Measurements from ENCODE around the gene CCR1.

CCR1 gene

DNA sequence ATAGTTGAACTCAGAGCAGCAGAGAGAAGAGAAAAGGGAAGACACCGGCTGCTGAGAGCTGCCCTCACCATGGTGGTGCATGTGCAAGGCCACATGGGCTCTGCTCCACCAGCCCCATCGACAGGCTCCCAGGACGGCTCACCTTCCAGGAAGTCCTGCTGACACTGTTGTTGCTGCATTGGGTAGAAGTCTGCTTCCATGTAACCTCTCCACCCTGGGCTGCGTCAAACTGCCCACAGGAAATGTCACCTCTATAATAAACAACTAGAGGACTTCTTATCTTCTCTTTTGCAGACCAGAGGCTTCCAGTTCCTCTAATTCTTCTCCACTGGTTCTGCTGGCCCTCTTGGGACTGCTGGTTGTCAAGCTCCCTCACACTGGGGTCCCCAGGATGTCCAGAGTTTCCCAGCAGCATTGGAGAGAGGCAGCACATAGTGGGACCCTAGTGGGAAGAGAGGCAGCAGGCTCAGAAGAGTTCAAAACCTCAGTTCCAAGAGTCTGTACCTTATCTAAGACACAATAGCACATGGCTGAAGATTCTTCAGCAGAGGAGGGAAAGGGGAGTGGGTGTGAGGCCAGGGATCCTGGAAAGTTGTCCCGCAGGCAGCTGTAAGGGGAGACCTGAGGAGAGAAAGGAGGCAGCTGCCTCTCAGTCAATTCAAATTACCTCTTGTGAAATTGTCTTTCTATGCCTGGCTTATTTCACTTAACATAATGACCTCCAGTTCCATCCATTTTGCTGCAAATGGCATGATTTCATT lies 28.4 kb upstream of the CCR1 start:
- Histone ChIP-seq H2AK5ac (ENCODE audit: low read length) (no peak overlapping the region), H2BK5ac (ENCODE audit: low read depth, low read length, poor library complexity) (no peak overlapping the region), H4K12ac (ENCODE audit: low read depth, low read length) (no peak overlapping the region), H3K14ac (ENCODE audit: low read length) (no peak overlapping the region), H3K9ac (ENCODE audit: low read length) (no peak overlapping the region), H3K27me3 (ENCODE audit: insufficient read depth, low read length) (no peaks in the 10 kb centered on the region), H3K4ac (ENCODE audit: low read depth, low read length) (no peak overlapping the region), H3K18ac (ENCODE audit: low read length) (no peak overlapping the region), H3K9me3 (ENCODE audit: insufficient read depth, low read depth, low read length) (peaks cover 2% of the 10 kb centered on the region), H3K4me3 (ENCODE audit: low read depth, low read length) (no peak overlapping the region), H2BK12ac (ENCODE audit: low read length) (no peak overlapping the region), H3K4me1 (ENCODE audit: control insufficient read depth in 1 of 2, insufficient read depth in 2 of 2, low read length in 2 of 2) (peaks cover 2 to 3% of the 10 kb centered on the region in 2 experiments), H4K8ac (ENCODE audit: low read depth, low read length) (no peak overlapping the region), H3K79me1 (ENCODE audit: low read length) (peaks cover 2% of the 10 kb centered on the region), H3K27ac (ENCODE audit: low read depth, low read length) (no peak overlapping the region), H3K23ac (ENCODE audit: low read length) (no peak overlapping the region), H2AFZ (ENCODE audit: insufficient read depth, low read length, poor library complexity) (no peak overlapping the region), H3K79me2 (ENCODE audit: control insufficient read depth, insufficient read depth, low read length, poor library complexity) (no peaks in the 10 kb centered on the region), H4K91ac (ENCODE audit: low read depth, low read length) (no peak overlapping the region), H2BK120ac (ENCODE audit: insufficient read depth, low read length, poor library complexity) (no peak overlapping the region), H3K4me2 (ENCODE audit: low read length) (no peak overlapping the region), H3K36me3 (ENCODE audit: control insufficient read depth in 1 of 2, insufficient read depth in 2 of 2, low read length in 2 of 2) (no peaks in the 10 kb centered on the region)
- WGBS (ENCODE audit: extremely low coverage, insufficient coverage, insufficient read length): no CpG with 5 or more reads among the region's 5 CpGs
- DNase-seq: no peak

DNA sequence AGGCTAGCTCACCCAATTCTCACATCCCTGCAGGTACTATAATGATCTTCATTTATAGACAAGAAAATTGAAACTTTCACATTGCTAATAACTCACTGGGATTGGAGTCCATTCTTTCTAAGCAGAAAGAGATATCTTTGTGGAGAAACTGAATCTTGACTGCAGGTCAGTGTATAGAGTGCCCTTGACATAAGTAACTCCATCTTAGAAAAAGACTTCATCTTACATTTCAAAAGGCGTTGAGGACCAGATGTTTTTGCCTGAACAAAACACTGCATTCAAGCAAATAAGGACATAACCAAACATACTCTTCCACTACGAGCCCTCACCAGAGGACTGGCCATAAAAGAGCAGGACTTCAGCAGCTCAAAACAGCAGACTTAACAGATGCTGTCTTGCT lies 27.3 kb upstream of the CCR1 start:
- no peak overlapping the region for H3K27ac ChIP-seq (ENCODE audit: low read depth, low read length)
- H3K18ac ChIP-seq (ENCODE audit: low read length): no peak overlapping the region
- no peaks in the 10 kb centered on the region for H3K36me3 ChIP-seq (ENCODE audit: control insufficient read depth in 1 of 2, insufficient read depth in 2 of 2, low read length in 2 of 2)
- H3K27me3 ChIP-seq (ENCODE audit: insufficient read depth, low read length): no peaks in the 10 kb centered on the region
- peaks cover 2% of the 10 kb centered on the region for H3K79me1 ChIP-seq (ENCODE audit: low read length)
- H3K14ac ChIP-seq (ENCODE audit: low read length): no peak overlapping the region
- H3K4me3 ChIP-seq (ENCODE audit: low read depth, low read length): no peak overlapping the region
- no peak overlapping the region for H3K23ac ChIP-seq (ENCODE audit: low read length)
- no peak overlapping the region for H3K4ac ChIP-seq (ENCODE audit: low read depth, low read length)
- H4K8ac ChIP-seq (ENCODE audit: low read depth, low read length): no peak overlapping the region
- peaks cover 2 to 3% of the 10 kb centered on the region in 2 experiments for H3K4me1 ChIP-seq (ENCODE audit: control insufficient read depth in 1 of 2, insufficient read depth in 2 of 2, low read length in 2 of 2)
- H2BK5ac ChIP-seq (ENCODE audit: low read depth, low read length, poor library complexity): no peak overlapping the region
- no peak overlapping the region for H2AK5ac ChIP-seq (ENCODE audit: low read length)
- no peaks in the 10 kb centered on the region for H3K79me2 ChIP-seq (ENCODE audit: control insufficient read depth, insufficient read depth, low read length, poor library complexity)
- no peak overlapping the region for H2AFZ ChIP-seq (ENCODE audit: insufficient read depth, low read length, poor library complexity)
- H4K91ac ChIP-seq (ENCODE audit: low read depth, low read length): no peak overlapping the region
- no peak overlapping the region for H2BK12ac ChIP-seq (ENCODE audit: low read length)
- no peak for DNase-seq
- no peak overlapping the region for H4K12ac ChIP-seq (ENCODE audit: low read depth, low read length)
- peaks cover 2% of the 10 kb centered on the region for H3K9me3 ChIP-seq (ENCODE audit: insufficient read depth, low read depth, low read length)
- no peak overlapping the region for H3K4me2 ChIP-seq (ENCODE audit: low read length)
- WGBS (ENCODE audit: extremely low coverage, insufficient coverage, insufficient read length): no CpG with 5 or more reads among the region's 2 CpGs
- no peak overlapping the region for H3K9ac ChIP-seq (ENCODE audit: low read length)
- no peak overlapping the region for H2BK120ac ChIP-seq (ENCODE audit: insufficient read depth, low read length, poor library complexity)

DNA sequence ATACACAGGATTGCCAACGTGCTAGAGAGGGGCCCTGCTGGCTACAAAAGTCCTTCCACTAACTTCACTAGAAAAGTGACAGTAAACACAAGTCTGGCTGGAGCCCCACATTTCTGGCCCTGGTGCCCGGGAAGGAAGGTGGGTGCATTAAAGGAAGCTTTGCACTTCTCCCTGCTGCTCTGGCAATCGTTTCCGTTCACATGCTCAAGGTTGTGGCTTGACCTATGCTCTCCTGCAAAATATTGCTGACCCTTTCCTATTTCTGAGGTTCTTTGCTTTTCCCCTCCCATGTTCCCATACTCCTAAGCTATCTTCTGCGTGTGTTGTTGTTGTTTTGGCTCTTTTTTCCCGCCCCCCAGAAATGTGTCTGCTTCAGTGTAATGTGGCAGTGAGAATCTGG lies 25.1 kb upstream of the CCR1 start:
- Histone ChIP-seq H3K4me3 (ENCODE audit: low read depth, low read length) (no peak overlapping the region), H3K9me3 (ENCODE audit: insufficient read depth, low read depth, low read length) (peaks cover 2% of the 10 kb centered on the region), H2AFZ (ENCODE audit: insufficient read depth, low read length, poor library complexity) (no peak overlapping the region), H3K36me3 (ENCODE audit: control insufficient read depth in 1 of 2, insufficient read depth in 2 of 2, low read length in 2 of 2) (no peaks in the 10 kb centered on the region), H4K12ac (ENCODE audit: low read depth, low read length) (no peak overlapping the region), H3K27ac (ENCODE audit: low read depth, low read length) (no peak overlapping the region), H3K4me1 (ENCODE audit: control insufficient read depth in 1 of 2, insufficient read depth in 2 of 2, low read length in 2 of 2) (peaks cover 2 to 3% of the 10 kb centered on the region in 2 experiments), H3K79me2 (ENCODE audit: control insufficient read depth, insufficient read depth, low read length, poor library complexity) (no peaks in the 10 kb centered on the region), H3K27me3 (ENCODE audit: insufficient read depth, low read length) (no peaks in the 10 kb centered on the region), H2BK120ac (ENCODE audit: insufficient read depth, low read length, poor library complexity) (no peak overlapping the region), H2AK5ac (ENCODE audit: low read length) (no peak overlapping the region), H2BK12ac (ENCODE audit: low read length) (no peak overlapping the region), H3K14ac (ENCODE audit: low read length) (no peak overlapping the region), H4K91ac (ENCODE audit: low read depth, low read length) (no peak overlapping the region), H2BK5ac (ENCODE audit: low read depth, low read length, poor library complexity) (no peak overlapping the region), H3K23ac (ENCODE audit: low read length) (no peak overlapping the region), H3K18ac (ENCODE audit: low read length) (no peak overlapping the region), H3K79me1 (ENCODE audit: low read length) (peaks cover 2% of the 10 kb centered on the region), H3K4me2 (ENCODE audit: low read length) (no peak overlapping the region), H3K4ac (ENCODE audit: low read depth, low read length) (no peak overlapping the region), H3K9ac (ENCODE audit: low read length) (no peak overlapping the region), H4K8ac (ENCODE audit: low read depth, low read length) (no peak overlapping the region)
- no peak for DNase-seq
- WGBS (ENCODE audit: extremely low coverage, insufficient coverage, insufficient read length): no CpG with 5 or more reads among the region's 6 CpGs

DNA sequence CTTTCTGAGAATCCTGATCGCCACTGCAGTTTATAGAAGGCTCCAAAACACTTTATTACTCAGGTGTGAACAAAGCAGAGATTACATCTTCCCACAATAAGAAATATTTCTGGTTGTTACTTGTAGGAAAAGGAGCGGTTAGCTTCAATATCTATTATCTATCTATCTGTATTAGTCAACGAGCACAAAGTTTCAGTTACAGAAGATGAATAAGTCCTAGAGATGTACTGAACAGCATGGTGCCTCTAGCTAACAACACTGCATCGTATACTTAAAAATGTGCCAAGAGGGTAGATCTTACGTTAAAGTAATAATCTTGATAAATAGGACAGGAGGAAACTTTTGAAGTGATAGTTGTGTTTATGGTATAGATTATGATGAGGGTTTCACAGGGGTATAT lies 23.2 kb upstream of the CCR1 start:
- Histone ChIP-seq H3K4ac (ENCODE audit: low read depth, low read length) (no peak overlapping the region), H2AK5ac (ENCODE audit: low read length) (no peak overlapping the region), H3K4me3 (ENCODE audit: low read depth, low read length) (no peak overlapping the region), H4K8ac (ENCODE audit: low read depth, low read length) (no peak overlapping the region), H3K14ac (ENCODE audit: low read length) (no peak overlapping the region), H3K27ac (ENCODE audit: low read depth, low read length) (no peak overlapping the region), H4K91ac (ENCODE audit: low read depth, low read length) (no peak overlapping the region), H3K23ac (ENCODE audit: low read length) (no peak overlapping the region), H3K27me3 (ENCODE audit: insufficient read depth, low read length) (no peaks in the 10 kb centered on the region), H3K9me3 (ENCODE audit: insufficient read depth, low read depth, low read length) (no peaks in the 10 kb centered on the region), H2BK5ac (ENCODE audit: low read depth, low read length, poor library complexity) (no peak overlapping the region), H3K36me3 (ENCODE audit: control insufficient read depth in 1 of 2, insufficient read depth in 2 of 2, low read length in 2 of 2) (no peaks in the 10 kb centered on the region), H4K12ac (ENCODE audit: low read depth, low read length) (no peak overlapping the region), H3K9ac (ENCODE audit: low read length) (no peak overlapping the region), H2BK12ac (ENCODE audit: low read length) (no peak overlapping the region), H3K79me1 (ENCODE audit: low read length) (peaks cover 2% of the 10 kb centered on the region), H3K4me1 (ENCODE audit: control insufficient read depth in 1 of 2, insufficient read depth in 2 of 2, low read length in 2 of 2) (peaks cover 2 to 3% of the 10 kb centered on the region in 2 experiments), H3K79me2 (ENCODE audit: control insufficient read depth, insufficient read depth, low read length, poor library complexity) (no peaks in the 10 kb centered on the region), H2BK120ac (ENCODE audit: insufficient read depth, low read length, poor library complexity) (no peak overlapping the region), H3K4me2 (ENCODE audit: low read length) (no peak overlapping the region), H2AFZ (ENCODE audit: insufficient read depth, low read length, poor library complexity) (no peak overlapping the region), H3K18ac (ENCODE audit: low read length) (no peak overlapping the region)
- no CpG with 5 or more reads among the region's 5 CpGs for WGBS (ENCODE audit: extremely low coverage, insufficient coverage, insufficient read length)
- no peak for DNase-seq

Measured in trophoblast cell (in vitro differentiated cells and primary cell).